Activated naive CD8-positive, alpha-beta T cell treated with anti-CD3 and anti-CD28 coated beads, Interleukin-2, amount 50 U/mL, for 24 hours (primary cell): ENCODE results near the gene OGG1.

Experiments used
- ATAC-seq: fragments of 150-1000 bp; cut with Tn5 transposase; one replicate; pipeline ENCODE4 v1.10.0; 2021
- DNase-seq: peaks from one replicate; pipeline ENCODE4 v3.0.0; 2021
- H3K27ac Mint-ChIP-seq: one replicate; pipeline ENCODE4 v1.8.0; 2021; ENCODE audit warnings: mild to moderate bottlenecking, mixed read lengths
- H3K27me3 Mint-ChIP-seq: one replicate; pipeline ENCODE4 v1.8.0; 2021; ENCODE audit warnings: mixed read lengths
- H3K36me3 Mint-ChIP-seq: one replicate; pipeline ENCODE4 v1.8.0; 2021; ENCODE audit warnings: low read depth, mixed read lengths
- H3K4me1 Mint-ChIP-seq: one replicate; pipeline ENCODE4 v1.8.0; 2021; ENCODE audit warnings: mixed read lengths
- H3K4me3 Mint-ChIP-seq: one replicate; pipeline ENCODE4 v1.8.0; 2021; ENCODE audit warnings: mild to moderate bottlenecking, moderate library complexity, mixed read lengths
- H3K9me3 Mint-ChIP-seq: one replicate; pipeline ENCODE4 v1.8.0; 2021; ENCODE audit warnings: mixed read lengths

OGG1 gene

GRCh38 chr3:9742560-9742959 lies 7.2 kb upstream of the OGG1 start:
- Mint-ChIP-seq H3K9me3 (no peaks in the 10 kb centered on the region), H3K4me3 (no peak overlapping the region), H3K36me3 (peaks cover 48% of the 10 kb centered on the region), H3K4me1 (peaks cover 14% of the 10 kb centered on the region), H3K27ac (no peak overlapping the region), H3K27me3 (no peaks in the 10 kb centered on the region)
- no peak for ATAC-seq
- DNase-seq: no peak

- no peaks in the 10 kb centered on the region for H3K9me3 Mint-ChIP-seq
- H3K36me3 Mint-ChIP-seq: peaks cover 51% of the 10 kb centered on the region
- peaks cover 14% of the 10 kb centered on the region for H3K4me1 Mint-ChIP-seq
- DNase-seq: no peak
- no peak for ATAC-seq
- no peak overlapping the region for H3K27ac Mint-ChIP-seq
- H3K27me3 Mint-ChIP-seq: no peaks in the 10 kb centered on the region
- H3K4me3 Mint-ChIP-seq: no peak overlapping the region
Measured at GRCh38 chr3:9743548-9743947, 6.2 kb upstream of the OGG1 start.

DNA sequence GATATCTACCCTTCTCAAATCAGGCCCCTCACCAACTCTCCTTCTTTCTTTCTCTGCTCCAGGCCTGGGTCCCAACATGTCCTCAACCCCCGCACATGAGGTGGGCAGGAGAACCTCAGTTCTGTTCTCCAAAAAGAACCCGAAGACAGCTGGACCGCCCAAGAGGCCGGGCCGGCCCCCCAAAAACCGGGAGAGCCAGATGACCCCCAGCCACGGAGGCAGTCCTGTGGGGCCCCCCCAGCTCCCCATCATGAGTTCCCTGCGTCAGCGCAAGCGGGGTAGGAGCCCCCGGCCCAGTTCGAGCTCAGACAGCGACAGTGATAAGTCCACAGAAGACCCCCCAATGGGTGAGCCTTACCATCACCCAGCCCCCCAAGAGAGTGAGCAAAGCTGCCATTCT lies 5.6 kb upstream of the OGG1 start:
- Mint-ChIP-seq H3K27me3 (no peaks in the 10 kb centered on the region), H3K27ac (no peak overlapping the region), H3K4me1 (peaks cover 17% of the 10 kb centered on the region), H3K4me3 (no peak overlapping the region), H3K36me3 (peaks cover 51% of the 10 kb centered on the region), H3K9me3 (no peaks in the 10 kb centered on the region)
- ATAC-seq: no peak
- DNase-seq: no peak

DNA sequence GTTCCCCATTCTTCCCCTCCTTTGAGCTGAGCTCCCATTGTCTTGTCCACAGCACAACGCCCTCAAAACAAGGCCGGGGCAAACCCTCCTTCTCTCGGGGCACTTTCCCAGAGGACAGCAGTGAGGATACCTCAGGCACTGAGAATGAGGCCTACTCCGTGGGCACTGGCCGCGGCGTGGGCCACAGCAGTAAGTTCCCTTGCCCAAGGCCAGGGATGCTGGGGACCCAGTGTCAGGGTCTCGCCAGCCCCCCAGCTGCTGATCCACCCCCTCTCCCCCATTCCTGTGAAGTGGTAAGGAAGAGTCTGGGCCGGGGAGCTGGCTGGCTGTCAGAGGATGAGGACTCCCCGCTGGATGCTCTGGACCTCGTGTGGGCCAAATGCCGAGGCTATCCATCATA lies 4.2 kb upstream of the OGG1 start:
- no peak overlapping the region for H3K4me3 Mint-ChIP-seq
- H3K4me1 Mint-ChIP-seq: peaks cover 29% of the 10 kb centered on the region
- no peaks in the 10 kb centered on the region for H3K9me3 Mint-ChIP-seq
- DNase-seq: no peak
- peaks cover 46% of the 10 kb centered on the region for H3K36me3 Mint-ChIP-seq
- no peak for ATAC-seq
- H3K27ac Mint-ChIP-seq: no peak overlapping the region
- no peaks in the 10 kb centered on the region for H3K27me3 Mint-ChIP-seq

GRCh38 chr3:9746330-9746729 lies 3.4 kb upstream of the OGG1 start:
- H3K4me1 Mint-ChIP-seq: peaks cover 37% of the 10 kb centered on the region
- H3K36me3 Mint-ChIP-seq: peaks cover 45% of the 10 kb centered on the region
- H3K4me3 Mint-ChIP-seq: no peak overlapping the region

DNA sequence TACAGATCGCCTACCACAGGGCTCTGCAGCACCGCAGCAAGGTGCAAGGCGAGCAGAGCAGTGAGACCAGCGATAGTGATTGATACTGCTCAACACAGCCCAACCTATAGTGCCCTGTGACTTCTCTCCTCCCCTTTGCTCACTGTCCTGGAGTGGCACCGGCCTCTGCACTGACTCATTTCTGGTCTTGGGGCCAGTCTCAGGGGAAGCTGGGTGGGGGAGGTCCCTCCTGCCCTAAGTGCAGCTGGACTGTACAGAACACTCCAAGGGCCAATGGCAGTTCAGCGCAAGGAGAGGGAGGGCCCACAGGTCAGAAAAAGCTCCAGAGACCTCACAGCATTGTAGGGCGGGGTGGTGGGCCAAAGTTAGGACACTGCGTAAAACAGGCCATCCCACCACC lies 2.5 kb upstream of the OGG1 start:
- DNase-seq (no peak), ATAC-seq (no peak)
- H3K36me3 Mint-ChIP-seq: peaks cover 54% of the 10 kb centered on the region
- peaks cover 46% of the 10 kb centered on the region for H3K4me1 Mint-ChIP-seq
- H3K9me3 Mint-ChIP-seq: no peaks in the 10 kb centered on the region
- H3K4me3 Mint-ChIP-seq: no peak overlapping the region
- H3K27me3 Mint-ChIP-seq: no peaks in the 10 kb centered on the region
- H3K27ac Mint-ChIP-seq: peak overlapping the region; percentile 68

More at GRCh38 chr3:9746330-9746729, 3.4 kb upstream of the OGG1 start:
- Mint-ChIP-seq H3K27ac (peak overlapping the region; percentile 68), H3K27me3 (no peaks in the 10 kb centered on the region), H3K9me3 (no peaks in the 10 kb centered on the region)
- no peak for ATAC-seq
- DNase-seq: peak; percentile 28

DNA sequence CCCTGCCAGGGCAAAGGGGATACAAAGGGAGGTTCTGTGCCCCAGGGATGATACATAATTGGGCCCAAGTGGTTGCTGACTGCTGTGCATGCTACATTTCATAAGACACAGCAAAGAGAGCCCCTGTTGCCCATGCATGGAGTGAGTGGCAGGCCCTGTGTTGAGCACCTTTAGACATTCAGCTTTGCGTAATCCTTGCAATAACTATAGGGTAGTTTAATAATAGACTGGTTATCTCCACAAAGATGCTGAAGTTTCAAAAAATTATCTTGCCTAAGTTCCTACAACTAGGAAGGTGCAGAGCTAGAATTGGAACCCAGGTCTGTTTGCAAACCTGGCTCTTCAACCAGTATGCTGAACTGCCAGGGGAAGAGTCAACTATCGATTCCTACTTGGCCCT lies 1.7 kb upstream of the OGG1 start:
- ATAC-seq (no peak), DNase-seq (no peak)
- Mint-ChIP-seq H3K27ac (no peak overlapping the region), H3K4me1 (peaks cover 49% of the 10 kb centered on the region), H3K4me3 (no peak overlapping the region), H3K9me3 (no peaks in the 10 kb centered on the region), H3K27me3 (no peaks in the 10 kb centered on the region), H3K36me3 (peaks cover 59% of the 10 kb centered on the region)

DNA sequence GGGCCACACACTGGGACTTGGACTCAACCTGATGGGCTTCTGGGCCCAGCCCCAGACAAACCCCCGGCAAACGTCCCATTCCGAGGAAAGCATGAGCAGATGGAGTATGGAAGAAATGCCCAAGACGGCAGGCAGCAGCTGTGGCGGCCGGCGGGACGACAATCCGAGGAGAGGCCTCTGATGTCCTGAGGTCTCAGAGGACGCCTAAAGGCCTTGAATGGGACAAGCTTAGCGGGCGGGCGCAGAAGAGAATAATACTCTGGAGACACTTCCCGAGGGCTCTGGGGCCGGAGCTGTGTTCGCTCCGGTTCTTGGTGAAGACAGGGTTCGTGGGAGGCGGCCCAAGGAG lies 482 bp upstream of the OGG1 start:
- H3K9me3 Mint-ChIP-seq: no peaks in the 10 kb centered on the region
- peak overlapping the region; percentile 94 for H3K27ac Mint-ChIP-seq
- peaks cover 55% of the 10 kb centered on the region for H3K4me1 Mint-ChIP-seq
- no peak for DNase-seq
- peaks cover 62% of the 10 kb centered on the region for H3K36me3 Mint-ChIP-seq
- peak overlapping the region; percentile 96 for H3K4me3 Mint-ChIP-seq
- no peak for ATAC-seq
- no peaks in the 10 kb centered on the region for H3K27me3 Mint-ChIP-seq

GRCh38 chr3:9750556-9751411 lies 1.0 kb downstream of the OGG1 start:
- Mint-ChIP-seq H3K27me3 (no peaks in the 10 kb centered on the region), H3K36me3 (peaks cover 67% of the 10 kb centered on the region), H3K27ac (peak overlapping the region; percentile 94), H3K4me1 (peaks cover 58% of the 10 kb centered on the region), H3K9me3 (no peaks in the 10 kb centered on the region), H3K4me3 (peak overlapping the region; percentile 96)
- no peak for ATAC-seq
- peak; percentile 14 for DNase-seq

GRCh38 chr3:9754678-9755077 lies 4.9 kb downstream of the OGG1 start:
- peak overlapping the region; percentile 3 for H3K4me3 Mint-ChIP-seq
- peaks cover 37% of the 10 kb centered on the region for H3K4me1 Mint-ChIP-seq
- no peaks in the 10 kb centered on the region for H3K9me3 Mint-ChIP-seq
- H3K27me3 Mint-ChIP-seq: no peaks in the 10 kb centered on the region
- H3K27ac Mint-ChIP-seq: no peak overlapping the region
- H3K36me3 Mint-ChIP-seq: peaks cover 53% of the 10 kb centered on the region
- DNase-seq (no peak), ATAC-seq (no peak)

- H3K4me1 Mint-ChIP-seq: peaks cover 11% of the 10 kb centered on the region
- DNase-seq (no peak), ATAC-seq (no peak)
- H3K9me3 Mint-ChIP-seq: no peaks in the 10 kb centered on the region
- no peaks in the 10 kb centered on the region for H3K27me3 Mint-ChIP-seq
- H3K27ac Mint-ChIP-seq: no peak overlapping the region
- H3K36me3 Mint-ChIP-seq: peaks cover 44% of the 10 kb centered on the region
- no peak overlapping the region for H3K4me3 Mint-ChIP-seq
Measured at GRCh38 chr3:9757427-9757826, 7.7 kb downstream of the OGG1 start.

GRCh38 chr3:9760779-9761505 lies 11.2 kb downstream of the OGG1 start:
- no peak overlapping the region for H3K4me3 Mint-ChIP-seq
- DNase-seq (no peak), ATAC-seq (peak; percentile 5)
- H3K4me1 Mint-ChIP-seq: peaks cover 2% of the 10 kb centered on the region
- no peak overlapping the region for H3K27ac Mint-ChIP-seq
- H3K36me3 Mint-ChIP-seq: peaks cover 33% of the 10 kb centered on the region
- H3K27me3 Mint-ChIP-seq: no peaks in the 10 kb centered on the region
- no peaks in the 10 kb centered on the region for H3K9me3 Mint-ChIP-seq

DNA sequence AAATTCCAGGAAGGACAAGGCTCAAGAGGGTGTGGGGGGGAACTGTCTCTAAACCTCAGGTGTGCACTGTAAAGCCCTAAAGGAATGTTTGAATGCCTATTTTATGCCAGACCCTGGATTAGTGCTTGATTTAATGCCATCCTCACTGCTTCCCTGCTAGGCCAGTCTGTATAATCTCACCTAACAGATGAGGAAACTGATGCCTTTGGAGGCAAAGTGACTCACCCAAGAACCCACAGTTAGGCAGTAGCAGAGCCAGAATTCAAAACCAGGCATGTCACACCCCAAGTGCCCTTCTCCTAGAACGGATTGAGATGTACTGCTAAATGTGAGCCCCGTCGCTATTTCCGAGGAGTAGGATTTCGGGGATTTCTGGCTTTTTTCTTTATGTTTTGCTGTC lies 12.2 kb downstream of the OGG1 start:
- H3K4me1 Mint-ChIP-seq: peaks cover 3% of the 10 kb centered on the region
- H3K27ac Mint-ChIP-seq: no peak overlapping the region
- peaks cover 28% of the 10 kb centered on the region for H3K36me3 Mint-ChIP-seq
- ATAC-seq (no peak), DNase-seq (no peak)
- H3K9me3 Mint-ChIP-seq: no peaks in the 10 kb centered on the region
- H3K27me3 Mint-ChIP-seq: no peaks in the 10 kb centered on the region
- H3K4me3 Mint-ChIP-seq: no peak overlapping the region

DNA sequence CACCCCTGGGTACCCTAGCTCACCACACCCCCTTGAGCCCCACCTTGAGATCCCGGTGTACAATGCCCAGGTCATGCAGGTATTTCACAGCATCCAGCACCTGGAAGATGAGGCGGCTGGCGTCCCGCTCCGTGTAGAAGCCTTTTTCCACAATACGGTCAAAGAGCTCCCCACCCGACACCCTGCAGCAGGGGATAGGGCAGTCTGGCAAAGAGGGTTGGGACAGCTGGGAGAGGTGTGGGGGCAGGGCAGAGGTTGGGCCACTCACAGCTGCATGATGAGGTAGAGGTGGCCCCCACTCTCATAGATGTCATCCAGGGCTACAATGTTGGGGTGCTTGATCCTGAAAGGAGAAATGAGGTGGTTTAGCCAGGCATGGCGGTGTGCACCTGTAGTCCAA lies 13.1 kb downstream of the OGG1 start:
- Mint-ChIP-seq H3K27ac (no peak overlapping the region), H3K9me3 (no peaks in the 10 kb centered on the region), H3K36me3 (peaks cover 30% of the 10 kb centered on the region), H3K4me3 (no peak overlapping the region), H3K27me3 (no peaks in the 10 kb centered on the region), H3K4me1 (peaks cover 9% of the 10 kb centered on the region)
- ATAC-seq (no peak), DNase-seq (no peak)

GRCh38 chr3:9765865-9766264 lies 16.1 kb downstream of the OGG1 start:
- H3K27me3 Mint-ChIP-seq: peaks cover under 1% of the 10 kb centered on the region
- ATAC-seq: no peak

More at GRCh38 chr3:9765865-9766264, 16.1 kb downstream of the OGG1 start:
- Mint-ChIP-seq H3K9me3 (no peaks in the 10 kb centered on the region), H3K36me3 (peaks cover 18% of the 10 kb centered on the region), H3K27ac (no peak overlapping the region), H3K4me1 (peaks cover 31% of the 10 kb centered on the region), H3K4me3 (no peak overlapping the region)
- DNase-seq: no peak
